Esophagus squamous epithelium (tissue), 5 donors: Measurements from ENCODE around the gene MCOLN3. TPM values are rescaled to one million over a fixed set of nuclear protein-coding genes. Genes with fewer than 3 reads are reported as not detected.

Source experiments
- DNase-seq: peaks from one replicate; lab custom pipeline; 2025; lab: John Stamatoyannopoulos, UW
- H3K27ac ChIP-seq, 4 donors: fragments of 200-600 bp; sonication (generic); one replicate each; pipeline ENCODE4 v1.5.1; 2016 to 2019; ENCODE audit warnings: mild to moderate bottlenecking in 1 of 4
- H3K27me3 ChIP-seq, 4 donors: fragments of 200-600 bp; sonication (generic); 1 replicate in 3 of 4; 2 replicates in 1 of 4; pipeline versions ENCODE4 v1.5.1 to v1.6.0; 2017 to 2021; ENCODE audit warnings: antibody characterized with exemption in 1 of 4
- H3K36me3 ChIP-seq, 3 donors: fragments of 200-600 bp; sonication (generic); one replicate each; pipeline ENCODE4 v1.5.1; 2016 to 2019
- H3K4me1 ChIP-seq, 3 donors: fragments of 200-600 bp; sonication (generic); one replicate each; pipeline ENCODE4 v1.5.1; 2017 to 2019
- H3K4me3 ChIP-seq, 4 donors: fragments of 200-600 bp; sonication (generic); 1 replicate in 3 of 4; 2 replicates in 1 of 4; pipeline ENCODE4 v1.5.1; 2016 to 2019; ENCODE audit warnings: mild to moderate bottlenecking in 2 of 4, moderate library complexity in 1 of 4
- H3K9me3 ChIP-seq, 3 donors: fragments of 200-600 bp; sonication (generic); one replicate each; pipeline ENCODE4 v1.5.1; 2016 to 2019
- POLR2A ChIP-seq, 4 donors: fragments of 450-650 bp; IDR thresholded peaks; one replicate each; pipeline ENCODE4 v1.6.1; 2017; ENCODE audit warnings: antibody characterized with exemption in 4 of 4, mild to moderate bottlenecking in 4 of 4, moderate library complexity in 3 of 4
- WGBS, 2 donors: methylation state at CpG; one replicate each; pipeline ENCODE4 v1.1.5; 2018; 5-methylcytosine and 5-hydroxymethylcytosine counted together
- intact Hi-C: fragments of 100-400 bp; cut with DNase I; formaldehyde crosslinking; loops from one replicate; pipeline ENCODE4 v1.15.0; 2022
- total RNA-seq, 4 donors: library from RNA; depleted of rRNA; stranded (reverse); fragments of >200 nt; gene quantifications; one replicate each; pipeline ENCODE4 v1.1.0, GENCODE V29; 2016
- TF ChIP-seq, protein P1 (sequence below), 6 experiments: fragments of 450-650 bp in 4 of 6; fragments of 200-600 bp in 2 of 6; sonication (generic) in 2 of 6; IDR thresholded peaks; one replicate each; pipeline ENCODE4 v1.5.1; 2016 to 2019; ENCODE audit warnings: antibody characterized with exemption in 6 of 6, mild to moderate bottlenecking in 4 of 6, moderate library complexity in 4 of 6
- donor health status: DM: yes; HTN: yes; CAD: no.

The MCOLN3 gene
- total RNA-seq, 4 donors from 2014 or later, result 0.32 to 2.3 (median 0.61) TPM; not detected in 1

- Histone ChIP-seq H3K9me3 (no peaks in the 10 kb centered on the region), H3K4me3 (no peak overlapping the region), H3K27ac (no peak overlapping the region), H3K36me3 (no peaks in the 10 kb centered on the region), H3K27me3 (peaks cover 0 to 65% (median 5%) of the 10 kb centered on the region in 4 donors), H3K4me1 (peaks cover 10 to 20% (median 12%) of the 10 kb centered on the region in 3 donors)
- intact Hi-C loops, result no loop called here
- TF ChIP-seq, protein P1, sequence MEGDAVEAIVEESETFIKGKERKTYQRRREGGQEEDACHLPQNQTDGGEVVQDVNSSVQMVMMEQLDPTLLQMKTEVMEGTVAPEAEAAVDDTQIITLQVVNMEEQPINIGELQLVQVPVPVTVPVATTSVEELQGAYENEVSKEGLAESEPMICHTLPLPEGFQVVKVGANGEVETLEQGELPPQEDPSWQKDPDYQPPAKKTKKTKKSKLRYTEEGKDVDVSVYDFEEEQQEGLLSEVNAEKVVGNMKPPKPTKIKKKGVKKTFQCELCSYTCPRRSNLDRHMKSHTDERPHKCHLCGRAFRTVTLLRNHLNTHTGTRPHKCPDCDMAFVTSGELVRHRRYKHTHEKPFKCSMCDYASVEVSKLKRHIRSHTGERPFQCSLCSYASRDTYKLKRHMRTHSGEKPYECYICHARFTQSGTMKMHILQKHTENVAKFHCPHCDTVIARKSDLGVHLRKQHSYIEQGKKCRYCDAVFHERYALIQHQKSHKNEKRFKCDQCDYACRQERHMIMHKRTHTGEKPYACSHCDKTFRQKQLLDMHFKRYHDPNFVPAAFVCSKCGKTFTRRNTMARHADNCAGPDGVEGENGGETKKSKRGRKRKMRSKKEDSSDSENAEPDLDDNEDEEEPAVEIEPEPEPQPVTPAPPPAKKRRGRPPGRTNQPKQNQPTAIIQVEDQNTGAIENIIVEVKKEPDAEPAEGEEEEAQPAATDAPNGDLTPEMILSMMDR (IDR thresholded peaks at IDR 0.05), result no peak
- TF ChIP-seq POLR2A (IDR thresholded peaks at IDR 0.05), result no peak
- 28 to 68% methylated on average over 7 to 9 of the region's 11 CpGs for WGBS, 2 donors
- DNase-seq, result no peak
Observed at GRCh38 chr1:85049735-85050166, 1.5 kb upstream of the MCOLN3 start.

DNA sequence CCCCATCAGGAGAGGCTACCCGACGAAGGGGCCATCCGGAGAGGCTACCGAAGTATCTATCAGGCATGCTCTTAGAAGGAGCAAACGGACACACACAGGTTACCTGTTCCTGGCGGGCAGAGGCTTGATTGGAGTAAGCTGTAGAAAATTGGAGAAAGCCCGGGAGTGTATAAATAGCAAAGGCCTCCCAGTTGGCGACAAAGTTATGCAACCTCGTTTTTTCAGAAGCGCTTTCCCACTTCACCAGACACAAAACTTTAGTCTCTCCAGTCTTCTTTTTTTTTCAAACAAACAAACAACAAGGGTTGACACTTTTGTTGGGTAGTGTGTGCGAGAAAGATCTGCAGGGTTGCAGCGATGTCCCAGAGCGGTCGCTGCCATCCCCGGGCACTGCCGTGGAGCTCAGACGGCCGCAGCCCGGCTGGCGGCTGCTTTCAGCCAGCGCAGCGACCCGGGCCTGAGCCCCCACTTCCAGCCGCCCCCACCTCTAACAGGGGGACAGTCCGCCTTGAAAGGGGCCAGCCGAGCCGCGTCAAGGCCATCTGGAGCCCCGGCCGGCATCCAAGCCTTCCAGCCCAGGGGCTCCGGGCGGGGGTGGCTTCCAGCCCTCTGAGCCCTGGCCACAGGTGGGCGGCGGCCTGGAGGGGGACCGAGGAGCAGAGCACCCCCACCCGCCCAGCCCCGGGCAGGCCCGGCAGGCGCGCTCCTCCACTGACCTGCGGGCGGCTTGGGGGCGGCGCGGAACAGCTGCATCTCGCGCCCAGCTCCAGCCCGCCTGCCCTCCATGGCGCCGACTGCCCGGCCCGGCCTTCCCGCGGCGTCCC lies 616 bp downstream of the MCOLN3 start:
- Histone ChIP-seq H3K27me3 (peaks cover 0 to 68% (median 5%) of the 10 kb centered on the region in 4 donors), H3K27ac (no peak overlapping the region), H3K4me1 (peaks cover 10 to 20% (median 12%) of the 10 kb centered on the region in 3 donors), H3K9me3 (no peaks in the 10 kb centered on the region), H3K36me3 (no peaks in the 10 kb centered on the region), H3K4me3 (peak overlapping the region; percentile 39 to 73 (median 50))
- 14 to 46% methylated on average over 11 to 22 of the region's 55 CpGs for WGBS, 2 donors
- TF ChIP-seq, protein P1 (IDR thresholded peaks at IDR 0.05), result no peak
- no peak for TF ChIP-seq POLR2A (IDR thresholded peaks at IDR 0.05)
- DNase-seq, result no peak
- intact Hi-C loops, result no loop called here

GRCh38 chr1:85047144-85047471 lies 1.2 kb downstream of the MCOLN3 start:
- H3K27me3 ChIP-seq, result peaks cover 0 to 68% (median 5%) of the 10 kb centered on the region in 4 donors
- TF ChIP-seq POLR2A (IDR thresholded peaks at IDR 0.05), result no peak
- TF ChIP-seq, protein P1 (IDR thresholded peaks at IDR 0.05), result no peak
- H3K4me3 ChIP-seq, result peak overlapping the region in 2 of 4 donors; percentile 57 to 73
- 63 to 67% methylated on average over 10 to 12 of the region's 12 CpGs for WGBS, 2 donors
- intact Hi-C loops, result no loop called here
- H3K27ac ChIP-seq, result no peak overlapping the region
- no peaks in the 10 kb centered on the region for H3K9me3 ChIP-seq
- no peaks in the 10 kb centered on the region for H3K36me3 ChIP-seq
- DNase-seq, result no peak
- H3K4me1 ChIP-seq, result peaks cover 10 to 20% (median 12%) of the 10 kb centered on the region in 3 donors

GRCh38 chr1:85042413-85042812 lies 5.9 kb downstream of the MCOLN3 start:
- DNase-seq, result no peak
- Histone ChIP-seq H3K36me3 (no peaks in the 10 kb centered on the region), H3K27me3 (peaks cover 0 to 27% (median under 1%) of the 10 kb centered on the region in 4 donors), H3K4me3 (no peak overlapping the region), H3K9me3 (no peaks in the 10 kb centered on the region), H3K27ac (no peak overlapping the region), H3K4me1 (peaks cover 0 to 5% (median 0%) of the 10 kb centered on the region in 3 donors)
- TF ChIP-seq POLR2A (IDR thresholded peaks at IDR 0.05), result no peak
- TF ChIP-seq, protein P1 (IDR thresholded peaks at IDR 0.05), result no peak
- intact Hi-C loops, result no loop called here

DNA sequence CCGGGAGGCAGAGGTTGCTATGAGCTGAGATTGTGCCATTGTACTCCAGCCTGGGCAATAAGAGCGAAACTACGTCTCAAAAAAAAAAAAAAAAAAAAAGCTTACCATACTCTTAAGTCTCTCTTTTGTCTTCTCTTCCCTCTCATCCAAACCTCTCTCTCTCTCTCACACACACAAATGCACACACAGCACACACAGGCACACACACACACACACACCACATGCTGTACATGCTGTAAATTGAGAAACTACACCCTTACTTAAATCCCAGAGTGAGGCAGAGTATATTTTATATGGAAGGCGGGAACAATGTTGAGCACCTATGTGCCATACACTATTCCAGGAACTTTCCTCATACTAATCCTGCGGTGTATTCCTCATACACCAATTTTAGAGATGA lies 6.5 kb downstream of the MCOLN3 start:
- intact Hi-C loops, result no loop called here
- Histone ChIP-seq H3K4me3 (no peak overlapping the region), H3K27ac (no peak overlapping the region), H3K36me3 (no peaks in the 10 kb centered on the region), H3K27me3 (peaks cover 0 to 21% (median 0%) of the 10 kb centered on the region in 4 donors), H3K4me1 (no peaks in the 10 kb centered on the region), H3K9me3 (no peaks in the 10 kb centered on the region)
- TF ChIP-seq, protein P1 (IDR thresholded peaks at IDR 0.05), result no peak
- no peak for TF ChIP-seq POLR2A (IDR thresholded peaks at IDR 0.05)
- WGBS, 2 donors, result 91 to 97% methylated on average over 4 to 5 of the region's 5 CpGs
- DNase-seq, result no peak
